AG04449 (cell line): ENCODE measurements around the gene RELT.

Experiments
- CTCF ChIA-PET: fragments of 350-600 bp; formaldehyde crosslinking; extraction: SDS; loops from one replicate; lab custom pipeline; 2021; ENCODE audit warnings: antibody characterized with exemption; lab: Yijun Ruan, JAX
- POLR2A ChIA-PET: fragments of 400-600, 350-600 bp; formaldehyde crosslinking; extraction: SDS; loops from one replicate; lab custom pipeline; 2020; ENCODE audit warnings: antibody characterized with exemption, inconsistent platforms; lab: Yijun Ruan, JAX
- DNase-seq: peaks from one replicate; pipeline ENCODE4 v3.0.0-alpha.2; 2010; ENCODE audit warnings: low read depth, low spot score
- H3K4me3 ChIP-seq: 2 replicates; pipeline ENCODE4 v1.5.1; 2011; ENCODE audit warnings: low read depth, mild to moderate bottlenecking, control low read depth, low read length
- CTCF ChIP-seq: IDR thresholded peaks from one replicate; pipeline ENCODE4 v1.5.1; 2011; ENCODE audit warnings: mild to moderate bottlenecking, moderate library complexity, low read length, control low read depth, inconsistent platforms; ENCODE audit not compliant: insufficient read depth; ENCODE audit errors: missing control alignments

RELT gene

DNA sequence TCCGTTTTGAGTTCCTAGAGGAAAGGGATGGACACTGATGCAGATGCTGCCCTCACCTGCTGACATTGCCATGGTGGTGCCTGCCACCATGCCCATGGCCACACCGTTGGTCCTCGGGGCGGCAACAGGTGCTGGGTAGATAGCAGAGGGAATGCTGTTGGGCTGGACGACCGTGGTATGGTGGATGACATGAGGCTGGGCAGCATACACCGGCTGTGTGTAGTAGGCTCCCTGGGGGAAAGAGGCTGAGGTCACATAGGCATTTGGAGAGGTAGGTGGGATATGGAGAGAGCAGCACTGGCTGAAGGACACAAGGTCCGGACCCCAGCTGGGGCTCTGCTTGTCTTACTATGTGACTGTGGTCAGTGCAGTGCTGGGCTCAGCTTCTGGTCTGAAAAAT is 33.2 kb downstream of the RELT start:
- DNase-seq: no peak
- CTCF ChIA-PET: interaction anchor here (0.6 to 3.7 kb wide), 6 partner anchors 9 to 250 kb away, joined by 3 to 23 read pairs (median 9); no protein-coding TSS in a partner anchor
- POLR2A ChIA-PET: interaction anchor here (0.9 kb wide), 1 partner anchor 17 kb away, joined by 3 read pairs; no protein-coding TSS in a partner anchor
- H3K4me3 ChIP-seq: no peak overlapping the region
- no peak for TF ChIP-seq CTCF

- DNase-seq: no peak
- TF ChIP-seq CTCF: no peak
- ChIA-PET CTCF (interaction anchor here (0.7 to 3.7 kb wide), 10 partner anchors 10 to 252 kb away, joined by 3 to 23 read pairs (median 5); no protein-coding TSS in a partner anchor), POLR2A (interaction anchor here (0.7 kb wide), 1 partner anchor 188 kb away, joined by 3 read pairs; no protein-coding TSS in a partner anchor)
- H3K4me3 ChIP-seq: no peak overlapping the region
Observed at GRCh38 chr11:73410627-73411026, 34.4 kb downstream of the RELT start.

- TF ChIP-seq CTCF: no peak
- ChIA-PET POLR2A (interaction anchor here (0.7 kb wide), 1 partner anchor 188 kb away, joined by 3 read pairs; no protein-coding TSS in a partner anchor), CTCF (interaction anchor here (0.9 to 3.7 kb wide), 9 partner anchors 11 to 249 kb away, joined by 3 to 23 read pairs (median 5); no protein-coding TSS in a partner anchor)
- no peak for DNase-seq
- H3K4me3 ChIP-seq: no peak overlapping the region
Observed at GRCh38 chr11:73411031-73411430, 34.8 kb downstream of the RELT start.

GRCh38 chr11:73412308-73412707 is 36.1 kb downstream of the RELT start:
- DNase-seq: no peak

DNA sequence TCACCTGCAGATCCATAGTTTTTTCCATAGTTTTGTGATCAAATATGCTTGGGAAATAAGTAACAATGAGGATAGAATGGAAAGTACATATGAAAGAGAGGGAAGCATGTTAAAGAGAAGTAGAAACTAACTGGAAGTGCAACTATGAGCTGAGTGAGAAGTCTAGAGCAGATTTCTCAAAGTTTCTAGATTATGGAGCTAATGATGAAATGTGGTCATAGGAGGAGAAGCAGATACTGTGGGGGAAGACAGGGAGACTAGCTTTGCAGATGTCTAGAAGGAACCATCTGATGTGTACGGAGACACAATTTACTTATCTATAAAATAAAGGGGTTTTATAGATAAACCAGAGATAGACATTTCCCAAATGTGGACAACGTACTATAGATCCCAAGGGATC is 37.1 kb downstream of the RELT start:
- DNase-seq: no peak
- no peak for TF ChIP-seq CTCF
- no peak overlapping the region for H3K4me3 ChIP-seq
- POLR2A ChIA-PET: no interaction called here
- CTCF ChIA-PET: interaction anchor here (0.7 to 6.7 kb wide), 6 partner anchors 9 to 247 kb away, joined by 3 to 50 read pairs (median 10); no protein-coding TSS in a partner anchor

More at GRCh38 chr11:73412308-73412707, 36.1 kb downstream of the RELT start:
- POLR2A ChIA-PET: no interaction called here
- no peak overlapping the region for H3K4me3 ChIP-seq
- CTCF ChIA-PET: interaction anchor here (1.0 to 6.7 kb wide), 4 partner anchors 9 to 248 kb away, joined by 3 to 50 read pairs (median 28); no protein-coding TSS in a partner anchor
- TF ChIP-seq CTCF: no peak

- no peak overlapping the region for H3K4me3 ChIP-seq
- CTCF ChIA-PET: interaction anchor here (0.8 to 6.7 kb wide), 15 partner anchors 8 to 246 kb away, joined by 3 to 50 read pairs (median 4); no protein-coding TSS in a partner anchor
- POLR2A ChIA-PET: interaction anchor here (1.0 to 2.6 kb wide), 6 partner anchors 11 to 50 kb away, joined by 3 to 9 read pairs (median 4); partner anchors contain the start of gene RELT
- peak; percentile 95 for DNase-seq
- TF ChIP-seq CTCF: no peak
Observed at GRCh38 chr11:73414977-73415651, 38.9 kb downstream of the RELT start.
